WTC11 (cell line): ENCODE measurements around the gene RPA3. TPM values are rescaled to one million over a fixed set of nuclear protein-coding genes. Genes with fewer than 3 reads are reported as not detected.

Experiments used
- ATAC-seq: fragments of 200-7000 bp; cut with Tn5 transposase; 2 replicates; pipeline ENCODE4 v1.10.0; 2021; ENCODE audit warnings: mild to moderate bottlenecking, moderate library complexity
- CTCF ChIA-PET: fragments of 300-600 bp; sonication (Branson Sonifier 250); formaldehyde crosslinking; loops from one replicate; lab custom pipeline; 2021; ENCODE audit warnings: antibody characterized with exemption; lab: Charles Lee
- POLR2A ChIA-PET: fragments of 350-600 bp; sonication (Branson Sonifier 250); formaldehyde crosslinking; loops from one replicate; lab custom pipeline; 2021; ENCODE audit warnings: antibody characterized with exemption; lab: Charles Lee
- DNase-seq: peaks from one replicate; pipeline ENCODE4 v3.0.0; 2021; ENCODE audit warnings: low spot score
- H3K27ac Mint-ChIP-seq: 2 replicates; pipeline ENCODE4 v1.8.0; 2021; ENCODE audit warnings: mixed read lengths
- H3K27me3 Mint-ChIP-seq: 2 replicates; pipeline ENCODE4 v1.8.0; 2021; ENCODE audit warnings: low read depth, mild to moderate bottlenecking, moderate library complexity, mixed read lengths
- H3K36me3 Mint-ChIP-seq: 2 replicates; pipeline ENCODE4 v1.8.0; 2021; ENCODE audit warnings: mixed read lengths
- H3K4me1 Mint-ChIP-seq: 2 replicates; pipeline ENCODE4 v1.8.0; 2022; ENCODE audit warnings: mixed read lengths
- H3K4me3 Mint-ChIP-seq: 2 replicates; pipeline ENCODE4 v1.8.0; 2021; ENCODE audit warnings: mild to moderate bottlenecking, moderate library complexity, mixed read lengths
- H3K9me3 Mint-ChIP-seq: 2 replicates; pipeline ENCODE4 v1.8.0; 2021; ENCODE audit warnings: mixed read lengths
- FOXP1 ChIP-seq: sonication (generic); formaldehyde crosslinking; IDR thresholded peaks from 2 replicates; pipeline ENCODE4 v1.8.0; 2022; ENCODE audit warnings: missing genetic modification reagents, mild to moderate bottlenecking, moderate library complexity, borderline replicate concordance
- GABPB1 ChIP-seq: sonication (generic); formaldehyde crosslinking; IDR thresholded peaks from 2 replicates; pipeline ENCODE4 v1.8.1; 2023; ENCODE audit warnings: mild to moderate bottlenecking, missing genetic modification reagents
- NFYB ChIP-seq: sonication (generic); formaldehyde crosslinking; conservative IDR thresholded peaks from 2 replicates; pipeline ENCODE4 v1.8.0; 2022; ENCODE audit warnings: low read depth, missing genetic modification reagents
- ZNF232 ChIP-seq: sonication (generic); formaldehyde crosslinking; IDR thresholded peaks from 2 replicates; pipeline ENCODE4 v1.8.0; 2022; ENCODE audit warnings: mild to moderate bottlenecking, missing genetic modification reagents
- ZNF396 ChIP-seq: fragments of 250-450 bp; sonication (Bioruptor Pico); IDR thresholded peaks from 2 replicates; pipeline ENCODE4 v1.8.0; 2021; ENCODE audit warnings: mild to moderate bottlenecking, moderate library complexity, borderline replicate concordance
- total RNA-seq: library from RNA; stranded (reverse); gene quantifications from 3 replicates; pipeline ENCODE4 v1.2.3, GENCODE V29; 2021
- TF ChIP-seq, protein P1 (sequence below): sonication (generic); formaldehyde crosslinking; IDR thresholded peaks from 2 replicates; pipeline ENCODE4 v1.8.0; 2023; ENCODE audit warnings: mild to moderate bottlenecking, missing genetic modification reagents
- TF ChIP-seq, protein P2 (sequence below): fragments of 250-450 bp; sonication (Bioruptor Pico); IDR thresholded peaks from 2 replicates; pipeline ENCODE4 v1.8.0; 2021; ENCODE audit warnings: mild to moderate bottlenecking
- TF ChIP-seq, protein P3 (sequence below): fragments of 250-450 bp; sonication (Bioruptor Pico); IDR thresholded peaks from 2 replicates; pipeline ENCODE4 v1.9.0; 2021; ENCODE audit warnings: moderate library complexity, mild to moderate bottlenecking, inconsistent platforms, borderline replicate concordance
- TF ChIP-seq, protein P4 (sequence below): sonication (generic); formaldehyde crosslinking; conservative IDR thresholded peaks from 2 replicates; pipeline ENCODE4 v1.8.1; 2023; ENCODE audit warnings: mild to moderate bottlenecking, low read depth, missing genetic modification reagents, moderate library complexity
- TF ChIP-seq, protein P5 (sequence below): sonication (generic); formaldehyde crosslinking; IDR thresholded peaks from 2 replicates; pipeline ENCODE4 v1.8.1; 2022; ENCODE audit warnings: low read depth, mild to moderate bottlenecking, moderate library complexity, missing genetic modification reagents, borderline replicate concordance
- TF ChIP-seq, protein P6 (sequence below): sonication (generic); formaldehyde crosslinking; IDR thresholded peaks from 2 replicates; pipeline ENCODE4 v1.8.1; 2022; ENCODE audit warnings: mild to moderate bottlenecking, missing genetic modification reagents, moderate library complexity, borderline replicate concordance
- TF ChIP-seq, protein P7 (sequence below): sonication (generic); formaldehyde crosslinking; IDR thresholded peaks from 2 replicates; pipeline ENCODE4 v1.8.1; 2023; ENCODE audit warnings: mild to moderate bottlenecking, missing genetic modification reagents
- TF ChIP-seq, protein P8 (sequence below): sonication (generic); formaldehyde crosslinking; IDR thresholded peaks from 2 replicates; pipeline ENCODE4 v1.8.1; 2023; ENCODE audit warnings: mild to moderate bottlenecking, missing genetic modification reagents, moderate library complexity
- TF ChIP-seq, protein P9 (sequence below): sonication (generic); formaldehyde crosslinking; IDR thresholded peaks from 2 replicates; pipeline ENCODE4 v1.8.0; 2023; ENCODE audit warnings: missing genetic modification reagents
- TF ChIP-seq, protein P10 (sequence below): sonication (generic); formaldehyde crosslinking; IDR thresholded peaks from 2 replicates; pipeline ENCODE4 v1.8.1; 2023; ENCODE audit warnings: mild to moderate bottlenecking, missing genetic modification reagents, moderate library complexity
- TF ChIP-seq, protein P11 (sequence below): sonication (generic); formaldehyde crosslinking; IDR thresholded peaks from 2 replicates; pipeline ENCODE4 v1.8.1; 2022; ENCODE audit warnings: missing genetic modification reagents, borderline replicate concordance

Gene RPA3
- total RNA-seq, 1 experiment from 2014 or later = 97.8 TPM

DNA sequence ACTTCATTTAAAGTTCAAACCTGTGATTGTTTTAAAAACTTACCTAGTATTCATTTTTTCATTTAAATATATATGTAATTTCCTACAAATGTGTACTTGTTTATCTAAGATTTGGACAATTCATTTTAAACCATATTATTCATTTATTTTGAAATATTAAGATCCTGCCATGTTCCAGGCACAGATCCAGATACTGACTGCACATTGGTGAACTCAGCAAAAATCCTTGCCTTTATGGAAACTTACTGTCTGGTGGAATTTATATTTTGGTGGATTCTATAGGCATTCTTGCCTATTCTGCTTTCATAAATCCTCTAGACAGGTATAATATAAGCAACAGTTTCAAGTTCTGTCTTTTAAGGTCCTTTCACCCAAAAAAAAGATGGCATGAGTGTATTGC is 48.3 kb upstream of the RPA3 start (continued):
- TF ChIP-seq, protein P1, sequence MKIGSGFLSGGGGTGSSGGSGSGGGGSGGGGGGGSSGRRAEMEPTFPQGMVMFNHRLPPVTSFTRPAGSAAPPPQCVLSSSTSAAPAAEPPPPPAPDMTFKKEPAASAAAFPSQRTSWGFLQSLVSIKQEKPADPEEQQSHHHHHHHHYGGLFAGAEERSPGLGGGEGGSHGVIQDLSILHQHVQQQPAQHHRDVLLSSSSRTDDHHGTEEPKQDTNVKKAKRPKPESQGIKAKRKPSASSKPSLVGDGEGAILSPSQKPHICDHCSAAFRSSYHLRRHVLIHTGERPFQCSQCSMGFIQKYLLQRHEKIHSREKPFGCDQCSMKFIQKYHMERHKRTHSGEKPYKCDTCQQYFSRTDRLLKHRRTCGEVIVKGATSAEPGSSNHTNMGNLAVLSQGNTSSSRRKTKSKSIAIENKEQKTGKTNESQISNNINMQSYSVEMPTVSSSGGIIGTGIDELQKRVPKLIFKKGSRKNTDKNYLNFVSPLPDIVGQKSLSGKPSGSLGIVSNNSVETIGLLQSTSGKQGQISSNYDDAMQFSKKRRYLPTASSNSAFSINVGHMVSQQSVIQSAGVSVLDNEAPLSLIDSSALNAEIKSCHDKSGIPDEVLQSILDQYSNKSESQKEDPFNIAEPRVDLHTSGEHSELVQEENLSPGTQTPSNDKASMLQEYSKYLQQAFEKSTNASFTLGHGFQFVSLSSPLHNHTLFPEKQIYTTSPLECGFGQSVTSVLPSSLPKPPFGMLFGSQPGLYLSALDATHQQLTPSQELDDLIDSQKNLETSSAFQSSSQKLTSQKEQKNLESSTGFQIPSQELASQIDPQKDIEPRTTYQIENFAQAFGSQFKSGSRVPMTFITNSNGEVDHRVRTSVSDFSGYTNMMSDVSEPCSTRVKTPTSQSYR (CRISPR knock-in tag) = no peak

DNA sequence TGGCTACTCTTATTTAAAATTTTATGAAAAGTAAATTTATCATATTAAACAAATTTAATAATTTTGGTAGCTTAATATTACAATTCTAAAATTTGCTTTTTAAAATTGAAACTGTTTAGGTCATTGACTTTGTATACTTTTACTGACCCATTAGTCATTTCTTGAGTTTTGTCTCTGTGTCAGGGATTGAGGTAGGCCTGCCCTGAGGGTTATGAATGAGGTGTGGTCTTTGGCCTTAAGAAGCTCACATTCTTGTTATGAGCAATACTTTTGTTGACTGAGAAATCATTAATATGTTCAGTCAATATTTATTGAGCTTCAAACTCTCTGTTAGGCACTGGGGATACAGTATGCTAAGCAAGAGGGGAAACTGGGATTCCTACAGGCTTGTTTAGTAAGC is 47.0 kb upstream of the RPA3 start:
- Mint-ChIP-seq H3K36me3 (no peaks in the 10 kb centered on the region), H3K27me3 (no peaks in the 10 kb centered on the region), H3K9me3 (no peaks in the 10 kb centered on the region), H3K4me1 (peaks cover 12% of the 10 kb centered on the region), H3K4me3 (no peak overlapping the region), H3K27ac (no peak overlapping the region)
- no peak for ATAC-seq
- POLR2A ChIA-PET = no interaction called here
- no peak for DNase-seq
- CTCF ChIA-PET = interaction anchor here (0.6 kb wide), 1 partner anchor 61 kb away, joined by 3 read pairs; no protein-coding TSS in a partner anchor
- TF ChIP-seq, protein P2, sequence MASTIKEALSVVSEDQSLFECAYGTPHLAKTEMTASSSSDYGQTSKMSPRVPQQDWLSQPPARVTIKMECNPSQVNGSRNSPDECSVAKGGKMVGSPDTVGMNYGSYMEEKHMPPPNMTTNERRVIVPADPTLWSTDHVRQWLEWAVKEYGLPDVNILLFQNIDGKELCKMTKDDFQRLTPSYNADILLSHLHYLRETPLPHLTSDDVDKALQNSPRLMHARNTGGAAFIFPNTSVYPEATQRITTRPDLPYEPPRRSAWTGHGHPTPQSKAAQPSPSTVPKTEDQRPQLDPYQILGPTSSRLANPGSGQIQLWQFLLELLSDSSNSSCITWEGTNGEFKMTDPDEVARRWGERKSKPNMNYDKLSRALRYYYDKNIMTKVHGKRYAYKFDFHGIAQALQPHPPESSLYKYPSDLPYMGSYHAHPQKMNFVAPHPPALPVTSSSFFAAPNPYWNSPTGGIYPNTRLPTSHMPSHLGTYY = no peak
- TF ChIP-seq NFYB (CRISPR knock-in tag) (no peak), FOXP1 (CRISPR knock-in tag) (no peak), ZNF232 (CRISPR knock-in tag) (no peak), GABPB1 (CRISPR knock-in tag) (no peak), ZNF396 (CRISPR knock-in tag) (no peak)
- TF ChIP-seq, protein P3, sequence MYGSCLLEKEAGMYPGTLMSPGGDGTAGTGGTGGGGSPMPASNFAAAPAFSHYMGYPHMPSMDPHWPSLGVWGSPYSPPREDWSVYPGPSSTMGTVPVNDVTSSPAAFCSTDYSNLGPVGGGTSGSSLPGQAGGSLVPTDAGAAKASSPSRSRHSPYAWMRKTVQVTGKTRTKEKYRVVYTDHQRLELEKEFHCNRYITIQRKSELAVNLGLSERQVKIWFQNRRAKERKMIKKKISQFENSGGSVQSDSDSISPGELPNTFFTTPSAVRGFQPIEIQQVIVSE = no peak
- TF ChIP-seq, protein P4, sequence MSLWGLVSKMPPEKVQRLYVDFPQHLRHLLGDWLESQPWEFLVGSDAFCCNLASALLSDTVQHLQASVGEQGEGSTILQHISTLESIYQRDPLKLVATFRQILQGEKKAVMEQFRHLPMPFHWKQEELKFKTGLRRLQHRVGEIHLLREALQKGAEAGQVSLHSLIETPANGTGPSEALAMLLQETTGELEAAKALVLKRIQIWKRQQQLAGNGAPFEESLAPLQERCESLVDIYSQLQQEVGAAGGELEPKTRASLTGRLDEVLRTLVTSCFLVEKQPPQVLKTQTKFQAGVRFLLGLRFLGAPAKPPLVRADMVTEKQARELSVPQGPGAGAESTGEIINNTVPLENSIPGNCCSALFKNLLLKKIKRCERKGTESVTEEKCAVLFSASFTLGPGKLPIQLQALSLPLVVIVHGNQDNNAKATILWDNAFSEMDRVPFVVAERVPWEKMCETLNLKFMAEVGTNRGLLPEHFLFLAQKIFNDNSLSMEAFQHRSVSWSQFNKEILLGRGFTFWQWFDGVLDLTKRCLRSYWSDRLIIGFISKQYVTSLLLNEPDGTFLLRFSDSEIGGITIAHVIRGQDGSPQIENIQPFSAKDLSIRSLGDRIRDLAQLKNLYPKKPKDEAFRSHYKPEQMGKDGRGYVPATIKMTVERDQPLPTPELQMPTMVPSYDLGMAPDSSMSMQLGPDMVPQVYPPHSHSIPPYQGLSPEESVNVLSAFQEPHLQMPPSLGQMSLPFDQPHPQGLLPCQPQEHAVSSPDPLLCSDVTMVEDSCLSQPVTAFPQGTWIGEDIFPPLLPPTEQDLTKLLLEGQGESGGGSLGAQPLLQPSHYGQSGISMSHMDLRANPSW (CRISPR knock-in tag) = no peak
- TF ChIP-seq, protein P5, sequence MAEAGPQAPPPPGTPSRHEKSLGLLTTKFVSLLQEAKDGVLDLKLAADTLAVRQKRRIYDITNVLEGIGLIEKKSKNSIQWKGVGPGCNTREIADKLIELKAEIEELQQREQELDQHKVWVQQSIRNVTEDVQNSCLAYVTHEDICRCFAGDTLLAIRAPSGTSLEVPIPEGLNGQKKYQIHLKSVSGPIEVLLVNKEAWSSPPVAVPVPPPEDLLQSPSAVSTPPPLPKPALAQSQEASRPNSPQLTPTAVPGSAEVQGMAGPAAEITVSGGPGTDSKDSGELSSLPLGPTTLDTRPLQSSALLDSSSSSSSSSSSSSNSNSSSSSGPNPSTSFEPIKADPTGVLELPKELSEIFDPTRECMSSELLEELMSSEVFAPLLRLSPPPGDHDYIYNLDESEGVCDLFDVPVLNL (CRISPR knock-in tag) = no peak
- TF ChIP-seq, protein P6, sequence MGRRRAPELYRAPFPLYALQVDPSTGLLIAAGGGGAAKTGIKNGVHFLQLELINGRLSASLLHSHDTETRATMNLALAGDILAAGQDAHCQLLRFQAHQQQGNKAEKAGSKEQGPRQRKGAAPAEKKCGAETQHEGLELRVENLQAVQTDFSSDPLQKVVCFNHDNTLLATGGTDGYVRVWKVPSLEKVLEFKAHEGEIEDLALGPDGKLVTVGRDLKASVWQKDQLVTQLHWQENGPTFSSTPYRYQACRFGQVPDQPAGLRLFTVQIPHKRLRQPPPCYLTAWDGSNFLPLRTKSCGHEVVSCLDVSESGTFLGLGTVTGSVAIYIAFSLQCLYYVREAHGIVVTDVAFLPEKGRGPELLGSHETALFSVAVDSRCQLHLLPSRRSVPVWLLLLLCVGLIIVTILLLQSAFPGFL = no peak
- TF ChIP-seq, protein P7, sequence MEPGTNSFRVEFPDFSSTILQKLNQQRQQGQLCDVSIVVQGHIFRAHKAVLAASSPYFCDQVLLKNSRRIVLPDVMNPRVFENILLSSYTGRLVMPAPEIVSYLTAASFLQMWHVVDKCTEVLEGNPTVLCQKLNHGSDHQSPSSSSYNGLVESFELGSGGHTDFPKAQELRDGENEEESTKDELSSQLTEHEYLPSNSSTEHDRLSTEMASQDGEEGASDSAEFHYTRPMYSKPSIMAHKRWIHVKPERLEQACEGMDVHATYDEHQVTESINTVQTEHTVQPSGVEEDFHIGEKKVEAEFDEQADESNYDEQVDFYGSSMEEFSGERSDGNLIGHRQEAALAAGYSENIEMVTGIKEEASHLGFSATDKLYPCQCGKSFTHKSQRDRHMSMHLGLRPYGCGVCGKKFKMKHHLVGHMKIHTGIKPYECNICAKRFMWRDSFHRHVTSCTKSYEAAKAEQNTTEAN (CRISPR knock-in tag) = no peak
- TF ChIP-seq, protein P8, sequence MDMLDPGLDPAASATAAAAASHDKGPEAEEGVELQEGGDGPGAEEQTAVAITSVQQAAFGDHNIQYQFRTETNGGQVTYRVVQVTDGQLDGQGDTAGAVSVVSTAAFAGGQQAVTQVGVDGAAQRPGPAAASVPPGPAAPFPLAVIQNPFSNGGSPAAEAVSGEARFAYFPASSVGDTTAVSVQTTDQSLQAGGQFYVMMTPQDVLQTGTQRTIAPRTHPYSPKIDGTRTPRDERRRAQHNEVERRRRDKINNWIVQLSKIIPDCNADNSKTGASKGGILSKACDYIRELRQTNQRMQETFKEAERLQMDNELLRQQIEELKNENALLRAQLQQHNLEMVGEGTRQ (CRISPR knock-in tag) = no peak
- TF ChIP-seq, protein P9, sequence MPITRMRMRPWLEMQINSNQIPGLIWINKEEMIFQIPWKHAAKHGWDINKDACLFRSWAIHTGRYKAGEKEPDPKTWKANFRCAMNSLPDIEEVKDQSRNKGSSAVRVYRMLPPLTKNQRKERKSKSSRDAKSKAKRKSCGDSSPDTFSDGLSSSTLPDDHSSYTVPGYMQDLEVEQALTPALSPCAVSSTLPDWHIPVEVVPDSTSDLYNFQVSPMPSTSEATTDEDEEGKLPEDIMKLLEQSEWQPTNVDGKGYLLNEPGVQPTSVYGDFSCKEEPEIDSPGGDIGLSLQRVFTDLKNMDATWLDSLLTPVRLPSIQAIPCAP = no peak
- TF ChIP-seq, protein P10, sequence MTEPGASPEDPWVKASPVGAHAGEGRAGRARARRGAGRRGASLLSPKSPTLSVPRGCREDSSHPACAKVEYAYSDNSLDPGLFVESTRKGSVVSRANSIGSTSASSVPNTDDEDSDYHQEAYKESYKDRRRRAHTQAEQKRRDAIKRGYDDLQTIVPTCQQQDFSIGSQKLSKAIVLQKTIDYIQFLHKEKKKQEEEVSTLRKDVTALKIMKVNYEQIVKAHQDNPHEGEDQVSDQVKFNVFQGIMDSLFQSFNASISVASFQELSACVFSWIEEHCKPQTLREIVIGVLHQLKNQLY (CRISPR knock-in tag) = no peak
- TF ChIP-seq, protein P11, sequence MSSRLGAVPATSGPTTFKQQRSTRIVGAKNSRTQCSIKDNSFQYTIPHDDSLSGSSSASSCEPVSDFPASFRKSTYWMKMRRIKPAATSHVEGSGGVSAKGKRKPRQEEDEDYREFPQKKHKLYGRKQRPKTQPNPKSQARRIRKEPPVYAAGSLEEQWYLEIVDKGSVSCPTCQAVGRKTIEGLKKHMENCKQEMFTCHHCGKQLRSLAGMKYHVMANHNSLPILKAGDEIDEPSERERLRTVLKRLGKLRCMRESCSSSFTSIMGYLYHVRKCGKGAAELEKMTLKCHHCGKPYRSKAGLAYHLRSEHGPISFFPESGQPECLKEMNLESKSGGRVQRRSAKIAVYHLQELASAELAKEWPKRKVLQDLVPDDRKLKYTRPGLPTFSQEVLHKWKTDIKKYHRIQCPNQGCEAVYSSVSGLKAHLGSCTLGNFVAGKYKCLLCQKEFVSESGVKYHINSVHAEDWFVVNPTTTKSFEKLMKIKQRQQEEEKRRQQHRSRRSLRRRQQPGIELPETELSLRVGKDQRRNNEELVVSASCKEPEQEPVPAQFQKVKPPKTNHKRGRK (CRISPR knock-in tag) = no peak
